NT2/D1 (cell line): ENCODE measurements around the gene KCNIP1.

Source experiments
- SUZ12 ChIP-seq: IDR thresholded peaks from 2 replicates; pipeline ENCODE4 v1.6.1; 2011; ENCODE audit not compliant: insufficient read length, insufficient read depth; ENCODE audit errors: extremely low read depth
- YY1 ChIP-seq: IDR thresholded peaks from 2 replicates; pipeline ENCODE4 v1.6.1; 2011; ENCODE audit not compliant: insufficient read length, insufficient read depth
- ZNF274 ChIP-seq: IDR thresholded peaks from 2 replicates; pipeline ENCODE4 v1.6.1; 2011; ENCODE audit warnings: mild to moderate bottlenecking, low read depth, low read length

- TF ChIP-seq ZNF274 (no peak), YY1 (no peak), SUZ12 (no peak)
Observed at GRCh38 chr5:170628691-170629565, 125.1 kb downstream of the KCNIP1 start.
